Activated CD8-positive, alpha-beta T cell treated with anti-CD3 and anti-CD28 coated beads for 36 hours (primary cell): ENCODE results near the gene MINDY3. TPM values are rescaled to one million over a fixed set of nuclear protein-coding genes. Genes with fewer than 3 reads are reported as not detected.

Source experiments
- ATAC-seq: fragments of 200-7000 bp; cut with Tn5 transposase; one replicate; pipeline ENCODE4 v1.10.0; 2021; ENCODE audit warnings: mild to moderate bottlenecking, moderate library complexity
- CTCF ChIA-PET: fragments of 350-600 bp; sonication (Branson Sonifier 250); formaldehyde crosslinking; loops from one replicate; lab custom pipeline; 2021; ENCODE audit warnings: antibody characterized with exemption; lab: Charles Lee
- POLR2A ChIA-PET: fragments of 350-600 bp; sonication (Branson Sonifier 250); formaldehyde crosslinking; loops from one replicate; lab custom pipeline; 2021; ENCODE audit warnings: antibody characterized with exemption; lab: Charles Lee
- DNase-seq: peaks from one replicate; pipeline ENCODE4 v3.0.0-alpha.2; 2020
- H3K27ac Mint-ChIP-seq: one replicate; pipeline ENCODE4 v1.8.0; 2021; ENCODE audit warnings: mild to moderate bottlenecking, mixed read lengths
- H3K27me3 Mint-ChIP-seq: one replicate; pipeline ENCODE4 v1.8.0; 2021; ENCODE audit warnings: mixed read lengths
- H3K36me3 Mint-ChIP-seq: one replicate; pipeline ENCODE4 v1.8.0; 2021; ENCODE audit warnings: low read depth, mixed read lengths
- H3K4me1 Mint-ChIP-seq: one replicate; pipeline ENCODE4 v1.8.0; 2021; ENCODE audit warnings: low read depth, mixed read lengths
- H3K4me3 Mint-ChIP-seq: one replicate; pipeline ENCODE4 v1.8.0; 2021; ENCODE audit warnings: mild to moderate bottlenecking, moderate library complexity, mixed read lengths
- H3K9me3 Mint-ChIP-seq: one replicate; pipeline ENCODE4 v1.8.0; 2021; ENCODE audit warnings: mixed read lengths
- CTCF ChIP-seq: fragments of 200-600 bp; IDR thresholded peaks from one replicate; pipeline ENCODE4 v1.8.0; 2022; ENCODE audit warnings: antibody characterized with exemption, mild to moderate bottlenecking
- intact Hi-C: fragments of 100-400 bp; cut with micrococcal nuclease; formaldehyde crosslinking; loops from one replicate; pipeline ENCODE4 v1.10.0; 2022
- total RNA-seq, 2 experiments: library from RNA; stranded (reverse); gene quantifications; one replicate each; pipeline ENCODE4 v1.2.3, GENCODE V29; 2021

MINDY3 gene
- total RNA-seq, 2 experiments from 2014 or later, result 12.0 to 14.6 TPM

GRCh38 chr10:15814565-15814964 is 45.7 kb downstream of the MINDY3 start:
- H3K9me3 Mint-ChIP-seq, result no peaks in the 10 kb centered on the region
- ATAC-seq (no peak), DNase-seq (no peak)
- peaks cover 2% of the 10 kb centered on the region for H3K4me1 Mint-ChIP-seq
- ChIA-PET CTCF (no interaction called here), POLR2A (no interaction called here)
- H3K4me3 Mint-ChIP-seq, result no peak overlapping the region
- TF ChIP-seq CTCF, result no peak
- H3K27ac Mint-ChIP-seq, result no peak overlapping the region
- H3K36me3 Mint-ChIP-seq, result peaks cover 24% of the 10 kb centered on the region
- H3K27me3 Mint-ChIP-seq, result no peaks in the 10 kb centered on the region
- intact Hi-C loops, result no loop called here

DNA sequence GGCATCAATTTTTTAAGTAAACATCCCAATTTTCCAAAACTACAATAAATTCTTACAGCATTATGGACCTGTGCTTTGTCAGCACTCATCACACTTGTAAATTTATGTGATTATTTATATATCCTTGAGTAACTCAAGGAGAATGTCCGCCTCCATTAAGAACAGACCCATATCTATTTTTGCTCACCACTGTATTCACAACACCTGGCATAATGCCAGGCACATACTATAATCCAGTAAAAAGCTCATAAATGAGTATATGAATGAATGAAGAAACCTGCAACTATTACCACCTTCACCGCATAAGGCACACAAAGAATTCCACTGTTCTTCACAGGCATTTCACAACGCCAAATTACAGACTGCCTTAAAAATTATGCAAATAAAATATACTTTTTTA is 46.9 kb downstream of the MINDY3 start:
- CTCF ChIA-PET, result no interaction called here
- no peaks in the 10 kb centered on the region for H3K9me3 Mint-ChIP-seq
- H3K4me1 Mint-ChIP-seq, result peaks cover 2% of the 10 kb centered on the region
- no peak for TF ChIP-seq CTCF
- intact Hi-C loops, result no loop called here
- ATAC-seq (no peak), DNase-seq (no peak)
- no peak overlapping the region for H3K27ac Mint-ChIP-seq
- no peaks in the 10 kb centered on the region for H3K27me3 Mint-ChIP-seq
- POLR2A ChIA-PET, result no interaction called here
- peaks cover 21% of the 10 kb centered on the region for H3K36me3 Mint-ChIP-seq
- H3K4me3 Mint-ChIP-seq, result no peak overlapping the region

DNA sequence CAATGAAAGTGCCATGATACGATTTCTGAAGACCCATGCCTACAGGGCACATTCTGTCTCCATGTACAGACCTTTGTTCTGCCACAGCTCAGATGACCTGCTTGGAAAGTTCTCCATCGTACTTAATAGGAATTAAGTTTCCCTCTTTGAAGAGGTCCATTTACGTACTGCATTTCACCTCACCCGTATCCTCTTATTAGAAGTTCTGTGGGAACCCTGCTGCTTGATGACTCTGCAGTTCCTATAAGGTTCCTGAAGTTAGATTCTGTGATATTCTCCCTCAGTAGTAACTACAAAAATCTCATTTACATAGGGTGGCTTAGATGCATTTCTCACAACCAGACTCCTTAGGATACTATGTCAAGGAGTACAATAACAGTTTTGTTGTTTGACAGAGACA is 50.9 kb downstream of the MINDY3 start:
- H3K27me3 Mint-ChIP-seq, result no peaks in the 10 kb centered on the region
- H3K4me3 Mint-ChIP-seq, result no peak overlapping the region
- DNase-seq (no peak), ATAC-seq (no peak)
- TF ChIP-seq CTCF, result no peak
- ChIA-PET CTCF (no interaction called here), POLR2A (no interaction called here)
- peaks cover 4% of the 10 kb centered on the region for H3K4me1 Mint-ChIP-seq
- peaks cover 26% of the 10 kb centered on the region for H3K36me3 Mint-ChIP-seq
- H3K27ac Mint-ChIP-seq, result no peak overlapping the region
- H3K9me3 Mint-ChIP-seq, result no peaks in the 10 kb centered on the region
- intact Hi-C loops, result no loop called here

GRCh38 chr10:15808204-15808797 is 52.0 kb downstream of the MINDY3 start:
- ChIA-PET POLR2A (no interaction called here), CTCF (no interaction called here)
- Mint-ChIP-seq H3K36me3 (peaks cover 28% of the 10 kb centered on the region), H3K27me3 (no peaks in the 10 kb centered on the region), H3K9me3 (no peaks in the 10 kb centered on the region), H3K4me3 (no peak overlapping the region), H3K4me1 (peaks cover 4% of the 10 kb centered on the region), H3K27ac (no peak overlapping the region)
- intact Hi-C loops, result no loop called here
- ATAC-seq, result no peak
- no peak for DNase-seq
- TF ChIP-seq CTCF, result no peak

- ChIA-PET CTCF (interaction anchor here (1.1 kb wide), 1 partner anchor 10 kb away, joined by 3 read pairs; no protein-coding TSS in a partner anchor), POLR2A (no interaction called here)
- no peak for DNase-seq
- no peaks in the 10 kb centered on the region for H3K27me3 Mint-ChIP-seq
- peaks cover 43% of the 10 kb centered on the region for H3K36me3 Mint-ChIP-seq
- ATAC-seq, result no peak
- H3K27ac Mint-ChIP-seq, result no peak overlapping the region
- H3K4me3 Mint-ChIP-seq, result no peak overlapping the region
- H3K4me1 Mint-ChIP-seq, result peaks cover 11% of the 10 kb centered on the region
- peaks cover 1% of the 10 kb centered on the region for H3K9me3 Mint-ChIP-seq
- no peak for TF ChIP-seq CTCF
- intact Hi-C loops, result no loop called here
Observed at GRCh38 chr10:15805395-15806058, 54.8 kb downstream of the MINDY3 start.
